B cell (primary cell): ENCODE results near the gene ABHD6. TPM values are rescaled to one million over a fixed set of nuclear protein-coding genes. Genes with fewer than 3 reads are reported as not detected.

Source experiments
- ATAC-seq: fragments of 200-7000 bp; cut with Tn5 transposase; one replicate; pipeline ENCODE4 v1.10.0; 2021; ENCODE audit warnings: low read depth, mild to moderate bottlenecking, moderate number of reproducible peaks, moderate library complexity
- CTCF ChIA-PET: fragments of 350-600 bp; sonication (Branson Sonifier 250); formaldehyde crosslinking; loops from one replicate; lab custom pipeline; 2021; ENCODE audit warnings: antibody characterized with exemption, inconsistent platforms; lab: Charles Lee
- POLR2A ChIA-PET: fragments of 350-600 bp; sonication (Branson Sonifier 250); formaldehyde crosslinking; loops from one replicate; lab custom pipeline; 2021; ENCODE audit warnings: antibody characterized with exemption; lab: Charles Lee
- DNase-seq: peaks from one replicate; pipeline ENCODE4 v3.0.0; 2013
- H2AFZ ChIP-seq: 2 replicates; pipeline ENCODE4 v1.6.1; 2012; ENCODE audit warnings: mild to moderate bottlenecking, low read depth, low read length; ENCODE audit not compliant: insufficient read depth, poor library complexity, severe bottlenecking
- H3K27ac ChIP-seq, 2 donors: 1 replicate in 1 of 2; 2 replicates in 1 of 2; pipeline ENCODE4 v1.5.1; 2012 to 2013; ENCODE audit warnings: low read length in 2 of 2, mild to moderate bottlenecking in 2 of 2, moderate library complexity in 1 of 2
- H3K27me3 ChIP-seq, 4 experiments: fragments of 200-600 bp in 1 of 4; sonication (generic) in 1 of 4; replicated peaks in 1 of 4; 1 replicate in 2 of 4; 2 replicates in 2 of 4; pipeline versions ENCODE4 v1.6.1 to v1.7.0; 2013 to 2016; ENCODE audit warnings: low read length in 3 of 4, mild to moderate bottlenecking in 2 of 4, mixed read lengths in 1 of 4, moderate library complexity in 1 of 4; ENCODE audit not compliant: insufficient read depth in 4 of 4, control insufficient read depth in 3 of 4; ENCODE audit errors: control extremely low read depth in 1 of 4
- H3K36me3 ChIP-seq, 2 experiments: replicated peaks in 1 of 2; 1 replicate in 1 of 2; 2 replicates in 1 of 2; pipeline versions ENCODE4 v1.6.1 to v1.7.1; 2013; ENCODE audit warnings: low read length in 1 of 2; ENCODE audit not compliant: insufficient read depth in 2 of 2, control insufficient read depth in 1 of 2; ENCODE audit errors: control extremely low read depth in 1 of 2, extremely low read depth in 1 of 2
- H3K4me1 ChIP-seq, 2 donors: fragments of 200-600 bp in 1 of 2; sonication (generic) in 1 of 2; 1 replicate in 1 of 2; 2 replicates in 1 of 2; pipeline versions ENCODE4 v1.5.1 to v1.6.1; 2013 to 2017; ENCODE audit warnings: low read length in 2 of 2; ENCODE audit not compliant: control insufficient read depth in 2 of 2, insufficient read depth in 2 of 2
- H3K4me2 ChIP-seq: replicated peaks from 2 replicates; pipeline ENCODE3; 2012; ENCODE audit warnings: mild to moderate bottlenecking, low read depth, low read length; ENCODE audit not compliant: poor library complexity, severe bottlenecking
- H3K4me3 ChIP-seq, 5 experiments: fragments of 200-600 bp in 1 of 5; sonication (generic) in 1 of 5; 1 replicate in 3 of 5; 2 replicates in 2 of 5; pipeline versions ENCODE4 v1.5.1 to v1.7.0; 2011 to 2016; ENCODE audit warnings: low read length in 4 of 5, mild to moderate bottlenecking in 4 of 5, low read depth in 2 of 5, control low read depth in 1 of 5, moderate library complexity in 1 of 5; ENCODE audit not compliant: insufficient read depth in 1 of 5; ENCODE audit errors: control extremely low read depth in 1 of 5, extremely low read depth in 1 of 5
- H3K79me2 ChIP-seq: fragments of 200-600 bp; sonication (generic); one replicate; pipeline ENCODE4 v1.6.0; 2016; ENCODE audit warnings: low read length; ENCODE audit not compliant: control insufficient read depth, insufficient read depth
- H3K9ac ChIP-seq: fragments of 200-600 bp; sonication (generic); 2 replicates; pipeline ENCODE4 v1.6.1; 2017; ENCODE audit warnings: mild to moderate bottlenecking, low read length, moderate library complexity
- H3K9me3 ChIP-seq, 3 donors: one replicate each; pipeline versions ENCODE4 v1.6.1 to v1.7.1; 2013; ENCODE audit warnings: low read length in 2 of 3; ENCODE audit not compliant: control insufficient read depth in 2 of 3, insufficient read depth in 1 of 3; ENCODE audit errors: control extremely low read depth in 1 of 3
- H4K20me1 ChIP-seq: 2 replicates; pipeline ENCODE4 v1.6.0; 2012; ENCODE audit warnings: mild to moderate bottlenecking, low read length; ENCODE audit not compliant: insufficient read depth, control insufficient read depth, poor library complexity, severe bottlenecking
- H3K27ac Mint-ChIP-seq: one replicate; pipeline ENCODE4 v1.8.0; 2021; ENCODE audit warnings: mixed read lengths
- H3K27me3 Mint-ChIP-seq: one replicate; pipeline ENCODE4 v1.8.0; 2021; ENCODE audit warnings: mixed read lengths
- H3K4me1 Mint-ChIP-seq: one replicate; pipeline ENCODE4 v1.8.0; 2021; ENCODE audit warnings: mixed read lengths
- H3K4me3 Mint-ChIP-seq: one replicate; pipeline ENCODE4 v1.8.0; 2021; ENCODE audit warnings: mixed read lengths
- H3K9me3 Mint-ChIP-seq: one replicate; pipeline ENCODE4 v1.8.0; 2022; ENCODE audit warnings: mixed read lengths; ENCODE audit not compliant: insufficient read depth
- EZH2 ChIP-seq: IDR thresholded peaks from 2 replicates; pipeline ENCODE4 v1.6.1; 2012; ENCODE audit warnings: borderline replicate concordance, low read depth, mild to moderate bottlenecking, moderate library complexity, low read length; ENCODE audit not compliant: insufficient read depth, poor library complexity, severe bottlenecking
- WGBS: methylation state at CpG from one replicate; pipeline ENCODE4 v1.1.5; 2013; ENCODE audit warnings: missing lambda C conversion rate; ENCODE audit not compliant: insufficient coverage; 5-methylcytosine and 5-hydroxymethylcytosine counted together
- intact Hi-C: fragments of 100-400 bp; cut with micrococcal nuclease; formaldehyde crosslinking; loops from one replicate; pipeline ENCODE4 v1.10.0; 2022
- polyA plus RNA-seq: library from polyadenylated mRNA; depleted of rRNA; stranded (reverse); fragments of >200 nt; gene quantifications from 2 replicates; pipeline ENCODE4 v1.2.3, GENCODE V29; 2012
- total RNA-seq, 2 donors: library from RNA; stranded (reverse); fragments of 120-200 nt in 1 of 2; gene quantifications; 1 replicate in 1 of 2; 2 replicates in 1 of 2; pipeline versions ENCODE4 v1.2.3 to v1.2.4, GENCODE V29; 2013 to 2022
- TF ChIP-seq, protein P1 (sequence below): fragments of 200-600 bp; IDR thresholded peaks from one replicate; pipeline ENCODE4 v1.8.0; 2022; ENCODE audit warnings: antibody characterized with exemption, mild to moderate bottlenecking

ABHD6 gene
- total and polyA plus RNA-seq, 2 donors (not counting 1 experiment from before 2014, with no cell fraction given): 4.5 to 24.2 TPM

DNA sequence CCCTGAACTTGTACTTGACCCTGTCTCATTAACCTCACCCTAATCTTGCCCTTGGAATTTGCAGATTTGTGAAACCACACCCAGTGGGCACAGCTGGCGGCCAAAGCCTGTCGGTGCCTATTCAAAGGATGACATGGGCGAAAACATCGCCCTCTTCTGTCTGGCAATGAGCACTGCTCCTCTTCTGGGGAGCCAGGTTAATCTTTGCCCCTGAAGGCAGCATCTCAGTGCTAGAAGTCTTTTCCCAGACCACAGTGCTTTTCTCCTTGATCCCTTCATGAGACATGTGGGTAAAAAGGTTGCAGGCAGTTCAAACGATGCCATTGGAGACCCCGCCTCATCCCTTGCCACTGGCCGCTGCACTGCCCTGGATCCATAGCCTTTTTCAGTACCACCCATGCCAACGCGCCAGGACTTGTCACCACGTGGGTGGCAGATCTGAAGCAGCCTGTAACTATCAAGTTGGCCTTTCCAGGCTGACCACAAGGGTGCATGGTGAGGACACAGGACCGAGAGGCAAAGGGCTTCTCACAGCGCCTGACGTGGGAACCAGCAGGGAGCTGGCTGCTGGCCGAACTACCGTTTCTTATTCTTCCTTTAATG, 20.3 kb upstream of the ABHD6 start:
- ChIA-PET CTCF (interaction anchor here (0.7 to 12.6 kb wide), 31 partner anchors 8 to 413 kb away, joined by 3 to 336 read pairs (median 6); partner anchors contain the start of genes ABHD6, FLNB, HTD2 and RPP14), POLR2A (interaction anchor here (0.7 to 3.9 kb wide), 8 partner anchors 14 to 89 kb away, joined by 3 to 23 read pairs (median 7); partner anchors contain the start of genes ABHD6 and HTD2)
- Histone ChIP-seq H3K4me3 (peak overlapping the region in 4 of 5 experiments; percentile 34 to 61 (median 48)), H2AFZ (peak overlapping the region; percentile 80), H3K36me3 (no peaks in the 10 kb centered on the region), H3K27me3 (no peaks in the 10 kb centered on the region), H3K27ac (peak overlapping the region in 1 of 2 donors; percentile 52), H3K9me3 (no peaks in the 10 kb centered on the region), H3K79me2 (no peaks in the 10 kb centered on the region), H4K20me1 (no peaks in the 10 kb centered on the region), H3K4me2 (peak overlapping the region; percentile 78), H3K4me1 (peaks cover 52 to 58% of the 10 kb centered on the region in 2 donors), H3K9ac (peak overlapping the region; percentile 57)
- WGBS: 3% methylated on average over 12 of the region's 15 CpGs
- peak; percentile 84 for DNase-seq
- no peak for TF ChIP-seq EZH2
- TF ChIP-seq, protein P1, sequence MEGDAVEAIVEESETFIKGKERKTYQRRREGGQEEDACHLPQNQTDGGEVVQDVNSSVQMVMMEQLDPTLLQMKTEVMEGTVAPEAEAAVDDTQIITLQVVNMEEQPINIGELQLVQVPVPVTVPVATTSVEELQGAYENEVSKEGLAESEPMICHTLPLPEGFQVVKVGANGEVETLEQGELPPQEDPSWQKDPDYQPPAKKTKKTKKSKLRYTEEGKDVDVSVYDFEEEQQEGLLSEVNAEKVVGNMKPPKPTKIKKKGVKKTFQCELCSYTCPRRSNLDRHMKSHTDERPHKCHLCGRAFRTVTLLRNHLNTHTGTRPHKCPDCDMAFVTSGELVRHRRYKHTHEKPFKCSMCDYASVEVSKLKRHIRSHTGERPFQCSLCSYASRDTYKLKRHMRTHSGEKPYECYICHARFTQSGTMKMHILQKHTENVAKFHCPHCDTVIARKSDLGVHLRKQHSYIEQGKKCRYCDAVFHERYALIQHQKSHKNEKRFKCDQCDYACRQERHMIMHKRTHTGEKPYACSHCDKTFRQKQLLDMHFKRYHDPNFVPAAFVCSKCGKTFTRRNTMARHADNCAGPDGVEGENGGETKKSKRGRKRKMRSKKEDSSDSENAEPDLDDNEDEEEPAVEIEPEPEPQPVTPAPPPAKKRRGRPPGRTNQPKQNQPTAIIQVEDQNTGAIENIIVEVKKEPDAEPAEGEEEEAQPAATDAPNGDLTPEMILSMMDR: peak; percentile 97
- intact Hi-C loops: loop anchor here (1.0 to 5.0 kb wide), 5 partner anchors 17 to 209 kb away; partner anchors contain the start of genes FLNB, HTD2 and RPP14
- ATAC-seq: peak; percentile 60
- Mint-ChIP-seq H3K9me3 (no peaks in the 10 kb centered on the region), H3K4me3 (peak overlapping the region; percentile 79), H3K27me3 (no peaks in the 10 kb centered on the region), H3K4me1 (peaks cover 49% of the 10 kb centered on the region), H3K27ac (peak overlapping the region; percentile 69)

DNA sequence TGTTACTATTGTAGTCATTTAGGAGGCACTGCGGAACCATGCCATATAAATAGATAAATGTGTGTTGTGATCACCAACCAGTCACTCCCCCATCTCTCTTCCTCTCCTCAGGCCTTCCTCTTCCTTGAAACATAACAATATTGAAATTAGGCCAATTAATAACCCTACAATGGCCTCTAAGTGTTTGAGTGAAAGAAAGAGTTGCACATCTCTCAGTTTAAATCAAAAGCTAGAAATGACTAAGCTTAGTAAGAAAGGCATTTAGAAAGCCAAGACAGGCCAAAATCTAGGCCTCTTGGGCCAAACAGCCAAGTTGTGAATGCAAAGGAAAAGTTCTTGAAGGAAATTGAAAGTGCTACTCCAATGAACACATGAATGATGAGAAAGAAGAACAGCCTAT, 18.7 kb upstream of the ABHD6 start:
- Mint-ChIP-seq H3K4me1 (peaks cover 45% of the 10 kb centered on the region), H3K27me3 (no peaks in the 10 kb centered on the region), H3K4me3 (peak overlapping the region; percentile 42), H3K27ac (no peak overlapping the region), H3K9me3 (no peaks in the 10 kb centered on the region)
- H3K79me2 ChIP-seq: no peaks in the 10 kb centered on the region
- ChIA-PET CTCF (interaction anchor here (0.7 to 12.6 kb wide), 12 partner anchors 10 to 313 kb away, joined by 3 to 336 read pairs (median 32); partner anchors contain the start of genes ABHD6, HTD2 and RPP14), POLR2A (no interaction called here)
- WGBS: no CpG with 5 or more reads among the region's 1 CpG
- no peaks in the 10 kb centered on the region for H3K9me3 ChIP-seq
- ATAC-seq (no peak), DNase-seq (no peak)
- TF ChIP-seq, protein P1: no peak
- TF ChIP-seq EZH2: no peak
- intact Hi-C loops: loop anchor here (5.0 kb wide), 1 partner anchor 42 kb away; no protein-coding TSS in a partner anchor
- H3K27me3 ChIP-seq: no peaks in the 10 kb centered on the region
- no peak overlapping the region for H3K4me3 ChIP-seq
- no peak overlapping the region for H2AFZ ChIP-seq
- no peak overlapping the region for H3K4me2 ChIP-seq
- H3K27ac ChIP-seq: no peak overlapping the region
- H3K4me1 ChIP-seq: peaks cover 44 to 51% of the 10 kb centered on the region in 2 donors
- H3K9ac ChIP-seq: no peak overlapping the region
- no peaks in the 10 kb centered on the region for H3K36me3 ChIP-seq
- H4K20me1 ChIP-seq: no peaks in the 10 kb centered on the region
